ENCODE results near the gene DUOXA1.

DUOXA1 gene

GRCh38 chr15:45133561-45133920 is 3.9 kb upstream of the DUOXA1 start:
- no peak for DNase-seq

GRCh38 chr15:45132844-45133560 is 3.3 kb upstream of the DUOXA1 start:
- DNase-seq, result no peak

- DNase-seq, result no peak
These were observed 1.8 kb upstream of the DUOXA1 start for GRCh38 chr15:45131510-45131909.

GRCh38 chr15:45130291-45131000 is 767 bp upstream of the DUOXA1 start:
- DNase-seq, result no peak

- DNase-seq, result no peak
These were observed 574 bp downstream of the DUOXA1 start for GRCh38 chr15:45128971-45129639.

- DNase-seq, result peak in 1 of 56 donors; percentile 29
These were observed 3.0 kb downstream of the DUOXA1 start for GRCh38 chr15:45126535-45127158.

GRCh38 chr15:45123397-45123796 is 6.3 kb downstream of the DUOXA1 start:
- no peak for DNase-seq

- DNase-seq, result no peak
These were observed 7.0 kb downstream of the DUOXA1 start for GRCh38 chr15:45122719-45123118.

GRCh38 chr15:45121706-45122417 is 7.8 kb downstream of the DUOXA1 start:
- no peak for DNase-seq

- DNase-seq, result no peak
These were observed 8.7 kb downstream of the DUOXA1 start for GRCh38 chr15:45121020-45121419.

GRCh38 chr15:45120081-45120972 is 9.4 kb downstream of the DUOXA1 start:
- DNase-seq, result no peak

- DNase-seq, result no peak
These were observed 10.7 kb downstream of the DUOXA1 start for GRCh38 chr15:45118996-45119395.

- DNase-seq, result peak; percentile 8 to 95 (median 80)
These were observed 11.5 kb downstream of the DUOXA1 start for GRCh38 chr15:45118131-45118588.

GRCh38 chr15:45117308-45118130 is 12.2 kb downstream of the DUOXA1 start:
- no peak for DNase-seq

- DNase-seq, result no peak
These were observed 13.0 kb downstream of the DUOXA1 start for GRCh38 chr15:45116482-45117307.

- DNase-seq, result no peak
These were observed 13.6 kb downstream of the DUOXA1 start for GRCh38 chr15:45116006-45116481.

- DNase-seq, result no peak
These were observed 14.3 kb downstream of the DUOXA1 start for GRCh38 chr15:45115312-45115820.

GRCh38 chr15:45114751-45115085 is 15.0 kb downstream of the DUOXA1 start:
- no peak for DNase-seq
